ENCODE measurements around the gene POLR1B.
"Not testable (repeated sequence)": the region's sequence is repeated elsewhere in the genome, so short reads cannot be mapped to it uniquely, and the experiment has no call there.

POLR1B gene

DNA sequence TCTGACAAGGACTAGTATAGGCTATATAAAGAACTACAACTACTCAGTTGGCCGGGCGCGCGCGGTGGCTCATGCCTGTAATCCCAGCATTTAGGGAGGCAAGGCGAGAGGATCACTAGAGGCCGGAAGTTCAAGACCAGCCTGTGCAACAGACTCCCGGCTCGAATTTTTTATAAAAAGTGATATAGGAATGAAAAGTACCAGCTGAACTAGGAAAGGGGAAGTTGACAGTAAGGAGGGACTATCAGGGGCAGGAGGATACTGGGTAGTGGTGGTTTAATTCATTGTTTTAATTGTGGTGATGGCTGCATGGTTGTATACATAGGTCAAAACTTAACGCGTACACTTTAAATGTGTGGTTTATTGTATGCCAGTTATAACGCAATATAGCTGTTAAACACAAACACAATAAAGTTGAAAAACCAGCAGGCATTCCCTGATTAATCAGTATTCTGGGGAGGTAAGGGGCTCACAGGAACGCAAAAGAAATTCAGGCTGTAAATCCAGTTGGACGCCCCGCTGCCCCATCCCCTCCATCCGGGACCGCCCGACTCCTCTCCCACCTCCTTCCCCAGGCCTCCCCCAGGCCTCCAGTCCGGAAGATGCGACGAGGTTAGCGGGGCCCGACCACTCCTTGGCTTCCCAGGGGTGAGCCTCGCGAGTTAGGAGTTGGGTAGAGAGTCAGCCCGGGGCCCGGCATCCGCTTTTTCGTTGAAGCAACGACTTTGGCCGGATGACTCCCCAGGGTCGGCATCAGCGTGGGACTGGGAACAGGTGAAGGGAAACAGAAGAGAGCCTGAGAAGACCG is 746 bp upstream of the POLR1B start:
- DNase-seq, result peak; percentile 69

DNA sequence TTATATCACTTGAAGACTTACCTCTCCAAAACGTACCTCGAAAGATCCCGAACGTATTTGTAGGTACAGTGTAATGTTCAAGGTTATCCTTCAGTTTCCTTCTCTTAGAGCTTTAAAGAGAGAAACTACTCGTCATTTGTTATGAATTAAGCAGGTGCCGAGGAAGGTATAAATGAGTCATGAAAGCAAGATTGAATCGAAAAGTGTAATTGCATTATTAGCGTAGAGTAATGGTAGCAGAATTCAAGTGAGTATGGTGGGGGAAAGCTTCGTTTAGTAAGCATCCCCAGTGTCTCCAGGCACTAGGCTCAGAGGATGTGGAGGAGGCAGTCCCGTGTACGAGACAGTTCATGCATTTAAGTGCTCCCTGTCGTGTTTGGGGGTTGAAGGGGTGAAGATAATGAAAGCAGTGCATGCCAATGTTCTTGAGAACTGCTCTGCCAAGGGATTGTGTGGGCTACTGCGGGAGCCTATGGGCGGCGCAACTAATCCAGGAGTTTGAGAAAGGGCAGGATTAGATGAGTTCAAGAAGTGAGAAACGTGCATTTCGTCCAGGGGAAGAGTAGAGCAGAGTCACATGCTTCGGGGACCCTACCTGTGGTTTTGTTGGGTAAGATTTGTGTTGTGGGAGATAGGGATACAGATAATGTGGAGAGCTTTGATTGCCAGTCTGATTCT is 858 bp downstream of the POLR1B start:
- no peak for DNase-seq

DNA sequence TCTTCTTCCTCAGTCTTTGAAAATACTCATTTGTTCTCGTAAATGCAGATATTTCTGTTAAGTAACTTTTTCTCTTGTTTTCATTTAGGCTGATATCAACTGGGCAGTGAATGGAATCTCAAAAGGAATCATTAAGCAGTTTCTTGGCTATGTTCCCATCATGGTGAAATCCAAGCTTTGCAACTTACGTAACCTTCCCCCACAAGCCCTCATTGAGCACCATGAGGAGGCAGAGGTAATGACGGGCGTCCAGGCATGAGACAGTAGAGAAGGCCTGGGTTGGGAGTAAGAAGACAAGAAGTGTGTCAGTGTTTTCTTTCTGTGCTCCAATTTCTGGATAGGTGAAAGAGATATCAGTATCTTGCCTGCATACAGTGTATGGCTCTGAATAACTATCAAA is 5.1 kb downstream of the POLR1B start:
- DNase-seq, result no peak

DNA sequence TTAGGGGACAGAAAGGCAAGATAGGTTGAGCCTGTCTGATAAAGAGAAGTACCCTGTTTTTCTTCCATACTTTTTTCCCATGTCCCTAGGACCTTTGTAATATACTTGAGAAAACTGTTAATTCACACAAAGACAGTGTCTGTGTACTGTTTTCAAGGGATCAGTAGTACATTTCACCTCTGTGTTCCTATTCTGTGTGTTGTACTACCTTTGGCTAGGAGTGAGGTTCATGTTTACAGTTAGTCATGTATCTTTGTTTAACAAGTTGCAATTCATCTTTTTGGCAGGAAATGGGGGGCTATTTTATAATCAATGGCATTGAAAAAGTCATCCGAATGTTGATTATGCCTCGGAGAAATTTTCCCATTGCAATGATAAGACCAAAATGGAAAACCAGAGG is 6.7 kb downstream of the POLR1B start:
- no peak for DNase-seq

- DNase-seq, result no peak
Measured at GRCh38 chr2:112566104-112566503, 23.8 kb downstream of the POLR1B start.

DNA sequence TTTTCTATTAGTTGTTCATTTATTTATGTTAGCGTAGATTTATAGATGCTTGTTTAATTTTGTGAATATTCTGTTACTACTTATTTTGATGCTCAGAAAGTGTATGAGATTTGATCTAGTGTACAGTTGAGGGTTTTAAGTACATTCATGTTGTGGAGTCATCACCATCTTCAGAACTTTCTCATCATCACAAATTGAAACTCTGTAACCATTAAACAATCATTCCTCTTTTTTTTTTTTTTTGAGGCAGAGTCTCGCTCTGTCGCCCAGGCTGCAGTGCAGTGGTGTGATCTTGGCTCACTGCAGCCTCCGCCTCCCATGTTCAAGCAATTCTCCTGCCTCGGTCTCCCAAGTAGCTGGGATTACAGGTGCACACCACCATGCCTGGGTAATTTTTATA is 24.2 kb downstream of the POLR1B start:
- not testable (repeated sequence) for DNase-seq

GRCh38 chr2:112572005-112572404 is 29.7 kb downstream of the POLR1B start:
- no peak for DNase-seq

DNA sequence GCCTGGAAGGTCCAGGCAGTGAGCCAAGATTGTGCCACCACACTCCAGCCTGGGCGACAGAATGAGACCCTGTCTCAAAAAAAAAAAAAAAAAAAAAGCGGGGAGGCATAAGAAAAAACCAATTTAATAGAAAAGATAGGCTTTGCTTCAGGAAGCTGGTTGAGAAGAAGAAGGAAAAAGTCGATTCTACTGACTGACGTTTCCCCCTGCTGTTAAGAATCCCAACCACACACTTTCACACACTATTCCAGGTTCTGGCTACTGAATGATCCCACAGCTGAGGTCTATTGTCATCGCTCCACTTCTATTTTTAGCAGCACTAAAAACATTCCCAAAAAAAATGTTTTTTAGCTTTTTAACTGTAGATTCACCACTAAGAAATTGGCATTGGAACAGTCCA is 35.5 kb downstream of the POLR1B start:
- no peak for DNase-seq

DNA sequence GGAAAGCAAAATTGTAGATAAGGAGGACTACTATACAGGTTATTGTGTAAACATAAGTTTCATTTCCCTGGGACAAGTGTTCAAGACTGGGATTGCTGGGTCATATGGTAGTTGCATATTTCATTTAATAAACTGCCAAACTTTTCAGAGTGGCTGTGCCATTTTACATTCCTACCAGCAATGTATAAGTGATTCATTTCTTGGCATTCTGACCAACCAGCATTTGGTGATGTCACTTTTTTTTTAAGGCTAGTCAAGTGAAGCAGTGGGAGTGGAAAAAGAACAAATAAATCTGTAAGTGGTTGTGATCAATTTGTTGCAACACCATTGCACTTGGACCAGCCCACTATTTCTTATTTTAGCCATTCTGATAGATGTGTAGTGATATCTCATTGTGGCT is 37.0 kb downstream of the POLR1B start:
- DNase-seq, result no peak

GRCh38 chr2:112580084-112580483 is 37.8 kb downstream of the POLR1B start:
- no peak for DNase-seq

DNA sequence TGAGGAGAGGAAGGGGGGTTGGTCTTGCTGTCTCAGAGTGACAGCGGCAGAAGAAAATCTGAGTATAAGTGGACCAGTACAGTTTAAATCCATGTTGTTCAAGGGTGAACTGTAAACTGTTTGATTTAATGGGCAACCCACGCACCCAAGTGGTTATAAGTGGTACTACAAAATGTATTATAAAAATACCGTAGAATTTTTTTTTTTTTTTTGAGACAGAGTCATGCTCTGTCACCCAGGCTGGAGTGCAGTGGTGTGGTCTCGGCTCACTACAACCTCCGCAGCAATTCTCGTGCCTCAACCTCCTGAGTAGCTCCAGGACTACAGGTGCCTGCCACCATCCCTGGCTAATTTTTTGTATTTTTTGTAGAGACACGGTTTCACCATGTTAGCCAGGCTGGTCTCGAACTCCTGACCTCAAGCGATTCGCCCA is 40.1 kb downstream of the POLR1B start:
- DNase-seq, result peak; percentile 43

DNA sequence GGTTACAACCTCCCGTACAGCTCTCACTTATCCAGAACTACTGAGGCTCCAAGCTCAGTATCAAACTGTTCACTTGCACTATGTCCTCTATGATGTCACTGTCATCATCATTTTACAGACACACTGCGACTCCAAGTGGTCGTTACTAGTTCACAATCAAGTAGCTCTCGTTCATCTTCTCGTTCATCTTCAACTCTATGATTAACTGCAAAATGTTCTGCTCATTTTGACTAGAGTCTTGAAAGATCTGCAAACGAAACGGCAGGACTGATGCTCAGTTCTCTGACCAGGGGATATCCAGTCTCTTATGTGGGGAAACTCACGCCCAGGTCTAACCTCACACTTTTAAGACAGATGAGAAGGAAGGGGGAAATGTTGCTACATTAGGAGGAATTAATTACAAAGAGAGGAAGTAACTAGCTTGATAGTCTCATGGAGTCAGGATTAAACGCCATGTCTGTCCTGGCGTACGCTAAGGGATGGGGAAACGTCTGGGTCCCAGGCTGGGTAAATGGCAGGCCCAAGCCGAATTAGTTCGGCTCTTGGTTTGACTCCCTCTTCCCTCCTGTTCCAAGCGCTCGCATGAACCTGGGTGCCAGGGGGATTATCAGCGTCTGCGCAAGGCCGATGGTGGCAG is 41.4 kb downstream of the POLR1B start:
- no peak for DNase-seq

DNA sequence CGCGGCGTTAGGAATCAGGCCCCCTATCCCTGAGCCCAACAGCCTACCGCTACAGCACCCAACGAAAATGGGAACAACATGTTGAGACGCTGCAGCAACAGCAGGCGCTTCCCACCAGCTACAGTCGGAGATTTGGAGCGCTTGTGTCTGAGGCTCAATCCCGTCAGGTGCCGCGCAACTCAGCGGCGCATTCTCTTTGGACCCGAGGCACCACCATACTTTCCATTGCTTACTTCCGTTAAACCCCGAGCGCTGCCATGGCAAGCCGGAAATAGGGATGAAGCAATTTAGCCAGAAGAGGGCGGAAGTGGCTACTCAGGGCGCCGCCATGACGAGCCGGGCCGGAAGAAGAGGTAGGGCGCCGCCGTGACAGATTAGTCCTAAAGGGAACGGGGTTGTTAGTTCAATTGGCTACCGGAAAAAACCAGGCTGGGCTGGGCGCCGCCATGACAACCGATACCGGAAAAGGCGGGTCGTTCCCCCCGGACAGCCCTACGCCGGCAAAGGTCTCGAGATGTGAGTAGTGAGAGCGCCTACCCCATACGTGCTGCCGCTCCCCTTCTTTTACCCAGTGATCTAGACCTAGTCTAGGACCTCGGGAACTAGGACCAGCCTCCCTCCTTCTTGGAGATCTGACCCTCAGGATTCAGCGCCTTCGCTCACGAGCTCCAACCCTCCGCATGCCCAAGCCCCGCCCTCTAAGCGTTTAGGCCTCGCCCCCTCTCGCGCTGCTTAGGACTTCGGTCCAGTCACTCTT is 42.0 kb downstream of the POLR1B start, which contains the start of gene CHCHD5:
CHCHD5 (plus strand) TSS at position 476 of the 757 bp plus-strand sequence; CDS start at position 515, 39 bp downstream.
- peak; percentile 94 for DNase-seq

DNA sequence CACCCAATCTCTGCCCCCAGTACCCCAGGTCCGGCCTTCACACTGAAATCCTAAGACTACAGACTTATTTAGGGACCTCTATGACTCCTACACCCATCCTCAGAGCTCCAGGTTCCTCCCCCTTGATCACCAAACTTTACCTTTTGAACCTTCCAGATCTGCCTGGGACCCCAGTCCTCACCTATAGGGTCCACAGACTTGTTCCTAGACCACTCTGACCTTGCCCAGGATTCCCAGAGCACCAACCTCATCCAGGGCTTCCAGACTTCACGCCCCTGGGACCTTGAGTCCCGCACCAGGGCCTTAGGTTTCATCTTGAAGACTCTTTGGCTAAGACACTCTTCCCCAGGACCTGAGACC is 42.6 kb downstream of the POLR1B start:
- DNase-seq, result no peak

GRCh38 chr2:112585400-112585799 is 43.1 kb downstream of the POLR1B start:
- DNase-seq, result no peak

DNA sequence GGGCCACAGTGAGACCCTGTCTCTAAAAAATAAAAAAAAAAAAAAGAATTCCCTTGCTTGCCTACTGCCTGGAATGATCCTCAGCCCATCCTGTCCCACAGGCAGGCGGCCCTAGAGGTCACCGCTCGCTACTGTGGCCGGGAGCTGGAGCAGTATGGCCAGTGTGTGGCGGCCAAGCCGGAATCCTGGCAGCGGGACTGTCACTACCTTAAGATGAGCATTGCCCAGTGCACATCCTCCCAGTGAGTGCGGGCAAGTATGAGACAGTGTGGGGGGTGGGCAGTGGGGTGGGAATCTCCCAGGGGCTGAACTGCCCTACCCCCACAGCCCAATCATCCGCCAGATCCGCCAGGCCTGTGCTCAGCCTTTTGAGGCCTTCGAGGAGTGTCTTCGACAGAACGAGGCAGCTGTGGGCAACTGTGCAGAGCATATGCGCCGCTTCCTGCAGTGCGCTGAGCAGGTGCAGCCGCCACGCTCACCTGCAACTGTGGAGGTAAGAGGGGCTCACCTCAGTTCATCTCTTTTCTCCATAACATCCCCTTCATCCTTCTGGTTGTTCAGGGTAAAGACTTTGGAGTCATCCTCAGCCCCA is 43.7 kb downstream of the POLR1B start:
- DNase-seq, result no peak

DNA sequence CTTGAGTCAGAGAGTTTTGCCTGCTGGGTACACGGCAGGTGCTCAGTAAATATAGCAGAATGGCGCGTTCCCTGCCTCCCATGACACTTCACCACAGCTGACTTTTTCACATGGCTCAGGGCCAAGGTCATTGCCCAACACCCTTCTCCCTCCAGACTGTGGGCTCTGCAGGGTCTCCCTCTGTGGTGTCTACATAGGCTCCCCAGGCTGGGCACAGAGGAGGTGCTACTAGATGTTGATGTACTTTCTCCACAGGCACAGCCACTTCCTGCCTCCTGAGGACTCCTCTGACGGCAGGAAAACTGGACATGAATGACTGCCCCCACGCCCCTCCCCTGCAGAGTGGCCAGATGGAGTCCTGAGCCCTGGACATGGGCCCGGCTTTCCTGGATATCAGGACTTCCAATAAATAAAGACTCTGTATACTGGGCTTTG is 46.4 kb downstream of the POLR1B start:
- no peak for DNase-seq

DNA sequence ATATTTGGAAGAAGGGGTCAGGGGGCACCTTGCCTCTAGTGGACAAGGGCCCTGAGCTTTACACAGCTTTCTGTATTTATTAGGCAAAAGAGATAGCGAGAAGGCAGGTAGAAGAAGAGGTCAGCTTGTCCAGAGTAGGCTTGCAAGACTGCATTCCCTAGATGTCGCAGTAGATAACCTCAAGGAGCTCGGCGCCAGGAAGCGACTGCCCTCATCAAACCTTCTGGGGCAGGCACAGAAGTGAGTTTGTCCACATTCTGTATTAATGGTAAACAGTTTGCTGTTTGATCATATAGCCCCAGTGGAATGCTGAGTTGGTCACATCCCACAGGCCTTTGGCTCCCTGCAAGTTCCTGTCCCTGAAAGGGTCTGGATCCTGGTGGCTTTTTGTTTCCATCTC is 49.1 kb downstream of the POLR1B start:
- no peak for DNase-seq

GRCh38 chr2:112593736-112594135 is 51.5 kb downstream of the POLR1B start:
- DNase-seq, result no peak

- no peak for DNase-seq
Measured at GRCh38 chr2:112597537-112598322, 55.5 kb downstream of the POLR1B start.

DNA sequence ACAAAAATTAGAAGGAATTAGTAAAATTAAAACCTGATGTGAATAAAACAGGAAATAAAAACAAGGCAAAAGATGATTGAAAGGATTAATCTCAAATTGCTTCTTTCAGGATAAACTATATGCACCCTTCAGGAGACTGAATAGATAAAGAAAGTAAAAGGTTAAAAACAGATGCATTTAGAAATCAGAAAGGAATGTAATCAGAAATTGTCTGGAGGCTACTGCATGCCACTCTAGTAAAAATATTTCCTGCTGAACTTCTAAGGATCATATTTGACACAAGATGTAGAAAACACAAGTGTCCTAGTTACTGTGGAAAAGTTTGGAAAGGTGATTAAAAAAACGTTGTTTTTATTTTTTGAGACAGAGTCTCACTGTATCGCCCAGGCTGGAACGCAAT is 58.4 kb downstream of the POLR1B start:
- no peak for DNase-seq

- DNase-seq, result no peak
Measured at GRCh38 chr2:112601754-112602153, 59.5 kb downstream of the POLR1B start.

Data from CD4-positive, alpha-beta T cell treated with Interleukin-6 for 4 hours (primary cell).